Muscle of back (tissue), 11 donors: ENCODE results near the gene ADAMTSL4. TPM values are rescaled to one million over a fixed set of nuclear protein-coding genes. Genes with fewer than 3 reads are reported as not detected.
"Not testable (repeated sequence)": the region's sequence is repeated elsewhere in the genome, so short reads cannot be mapped to it uniquely, and the experiment has no call there.

Experiments
- DNase-seq, 3 donors: peaks; one replicate each; pipeline versions ENCODE4 v3.0.0 to v3.0.0-alpha.2; 2013
- polyA plus RNA-seq, 10 donors: library from polyadenylated mRNA; unstranded; fragments of 120-200 nt; gene quantifications; one replicate each; pipeline ENCODE4 v1.2.1, GENCODE V29; 2013; ENCODE audit not compliant: insufficient read length in 10 of 10

The ADAMTSL4 gene
- polyA plus RNA-seq, 10 donors = 39.3 to 80.5 (median 52.3) TPM

DNA sequence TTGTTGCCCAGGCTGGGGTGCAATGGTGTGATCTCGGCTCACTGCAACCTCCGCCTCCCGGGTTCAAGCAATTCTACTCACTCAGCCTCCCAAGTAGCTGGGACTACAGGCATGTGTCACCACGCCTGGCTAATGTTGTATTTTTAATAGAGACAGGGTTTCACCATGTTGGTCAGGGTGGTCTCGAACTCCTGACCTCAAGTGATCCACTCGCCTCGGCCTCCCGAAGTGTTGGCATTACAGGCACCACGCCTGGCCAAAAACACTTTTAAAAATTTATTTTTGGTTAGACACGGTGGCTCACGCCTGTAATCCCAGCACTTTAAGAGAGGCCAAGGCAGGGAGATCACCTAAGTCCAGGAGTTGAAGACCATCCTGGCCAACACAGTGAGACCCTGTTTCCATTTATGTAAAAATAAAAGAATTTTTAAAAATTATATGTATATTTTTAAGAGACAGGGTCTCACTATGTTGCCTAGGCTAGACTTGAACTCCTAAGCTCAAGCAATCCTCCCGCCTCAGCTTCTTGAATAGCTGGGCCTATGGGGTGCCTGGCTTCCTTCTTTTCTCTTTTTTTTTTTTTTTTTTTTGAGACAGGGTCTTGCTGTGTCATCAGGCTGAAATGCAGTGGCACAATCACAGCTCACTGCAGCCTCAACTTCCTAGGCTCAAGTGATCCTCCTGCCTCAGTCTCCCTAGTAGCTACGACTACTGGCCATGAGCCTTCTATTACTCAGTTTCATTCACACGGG, 16.2 kb downstream of the ADAMTSL4 start:
- not testable (repeated sequence) for DNase-seq

DNA sequence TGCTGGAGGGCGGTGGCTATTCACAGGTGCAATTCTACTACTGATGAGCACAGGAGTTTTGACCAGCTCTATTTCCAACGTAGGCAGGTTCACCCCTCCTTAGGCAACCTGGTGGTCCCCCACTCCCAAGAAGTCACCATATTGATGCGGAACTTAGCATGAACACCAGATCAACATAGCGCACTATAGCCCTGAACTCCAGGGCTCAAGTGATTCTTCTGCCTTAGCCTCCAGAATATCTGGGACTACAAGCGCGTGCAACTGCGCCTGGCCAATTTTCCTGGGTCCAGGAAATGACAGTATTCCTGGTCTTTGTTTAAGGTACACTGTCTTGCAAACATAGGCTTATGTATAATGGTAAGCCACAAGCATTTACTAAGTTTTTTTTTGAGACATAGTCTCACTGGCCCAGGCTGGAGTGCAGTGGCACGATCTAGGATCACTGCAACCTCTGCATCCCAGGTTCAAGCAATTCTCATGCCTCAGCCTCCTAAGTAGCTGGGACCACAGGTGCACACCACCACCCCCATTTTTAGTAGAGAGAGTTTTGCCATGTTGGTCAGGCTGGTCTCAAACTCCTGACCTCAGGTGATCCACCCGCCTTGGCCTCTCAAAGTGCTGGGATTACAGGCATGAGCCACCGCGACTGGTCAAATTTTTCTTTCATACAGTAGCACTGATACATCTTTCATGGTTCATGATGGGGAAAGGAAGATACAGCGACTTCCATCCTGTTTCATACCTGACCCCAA, 17.6 kb downstream of the ADAMTSL4 start:
- DNase-seq = peak in 1 of 3 donors; percentile 24

DNA sequence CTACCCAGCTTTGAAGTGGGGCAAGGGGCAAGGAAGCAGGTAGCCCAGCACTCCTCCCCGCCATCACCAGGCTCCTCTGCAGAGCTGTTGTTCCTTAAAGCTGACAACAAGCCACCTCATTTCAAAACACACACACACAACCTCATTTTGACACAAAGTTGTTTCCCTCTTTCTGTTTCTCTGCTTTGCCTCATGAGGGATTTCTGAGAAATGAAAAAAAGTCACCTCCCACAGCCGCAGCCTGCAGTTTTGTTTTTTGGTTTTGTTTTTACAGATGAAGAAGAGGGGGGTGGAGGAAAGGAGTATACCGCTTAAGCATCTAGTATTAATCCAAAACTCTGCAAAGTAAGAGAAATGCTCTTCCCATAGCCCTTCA, 18.1 kb downstream of the ADAMTSL4 start:
- DNase-seq = no peak

DNA sequence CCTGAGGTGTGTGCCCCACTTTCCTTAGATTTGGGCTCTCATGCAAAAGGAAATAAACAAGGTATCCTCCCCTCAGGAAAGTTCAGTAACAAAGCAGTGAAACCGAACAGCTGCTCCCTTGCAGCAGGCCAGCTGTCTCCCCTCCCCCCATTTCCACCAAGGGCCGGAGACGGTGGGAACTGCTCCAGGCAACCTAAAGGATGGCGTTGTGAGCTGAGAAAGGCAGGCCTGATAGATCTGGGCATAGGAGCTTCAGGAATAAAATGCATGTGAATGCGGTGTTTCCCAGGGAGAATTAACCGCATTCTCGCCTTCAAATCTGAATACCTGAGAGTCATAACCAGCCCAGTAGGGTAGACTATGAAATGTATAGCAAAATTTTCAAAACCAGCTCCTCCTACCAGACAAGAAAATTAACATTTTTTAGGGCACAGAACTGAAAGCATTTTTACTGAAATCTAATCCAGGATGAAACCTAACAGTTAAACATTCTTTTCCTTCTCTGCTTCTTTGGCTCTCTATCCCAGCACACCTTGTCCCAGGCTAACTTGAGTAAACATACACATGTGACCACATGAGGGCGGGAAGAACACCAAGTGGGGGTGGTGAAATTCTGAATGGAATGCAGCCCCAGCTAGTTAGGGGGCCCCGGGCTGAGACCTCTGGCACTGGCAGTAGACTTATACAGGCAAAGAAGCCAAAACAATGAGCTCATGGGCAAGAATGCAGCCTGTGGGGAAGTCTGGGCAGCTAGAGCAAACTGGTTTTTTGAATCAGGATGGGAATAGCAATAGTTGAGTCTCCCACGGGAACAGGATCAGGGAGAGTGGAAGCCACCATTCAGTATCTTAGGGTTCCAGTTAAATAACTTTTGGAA, 18.7 kb downstream of the ADAMTSL4 start:
- DNase-seq = peak; percentile 88 to 95 (median 90)

DNA sequence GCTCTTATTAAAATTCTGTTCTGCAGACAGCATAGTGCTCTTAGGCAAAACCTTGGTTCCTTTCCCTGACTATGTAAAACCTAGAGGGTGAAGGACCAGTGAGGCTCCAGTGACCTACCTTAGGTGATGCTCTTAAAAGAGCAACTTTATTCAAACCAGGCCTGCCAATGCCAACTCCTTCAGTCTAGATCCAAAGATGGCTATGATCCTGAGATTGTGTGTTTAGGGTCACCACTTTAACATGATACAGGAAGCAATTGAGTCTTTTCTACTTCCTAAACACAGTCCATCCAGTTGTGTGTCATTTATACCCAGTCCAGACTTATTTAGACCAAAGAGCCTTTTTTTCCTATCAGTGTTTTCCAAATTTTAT, 19.4 kb downstream of the ADAMTSL4 start:
- DNase-seq = no peak

DNA sequence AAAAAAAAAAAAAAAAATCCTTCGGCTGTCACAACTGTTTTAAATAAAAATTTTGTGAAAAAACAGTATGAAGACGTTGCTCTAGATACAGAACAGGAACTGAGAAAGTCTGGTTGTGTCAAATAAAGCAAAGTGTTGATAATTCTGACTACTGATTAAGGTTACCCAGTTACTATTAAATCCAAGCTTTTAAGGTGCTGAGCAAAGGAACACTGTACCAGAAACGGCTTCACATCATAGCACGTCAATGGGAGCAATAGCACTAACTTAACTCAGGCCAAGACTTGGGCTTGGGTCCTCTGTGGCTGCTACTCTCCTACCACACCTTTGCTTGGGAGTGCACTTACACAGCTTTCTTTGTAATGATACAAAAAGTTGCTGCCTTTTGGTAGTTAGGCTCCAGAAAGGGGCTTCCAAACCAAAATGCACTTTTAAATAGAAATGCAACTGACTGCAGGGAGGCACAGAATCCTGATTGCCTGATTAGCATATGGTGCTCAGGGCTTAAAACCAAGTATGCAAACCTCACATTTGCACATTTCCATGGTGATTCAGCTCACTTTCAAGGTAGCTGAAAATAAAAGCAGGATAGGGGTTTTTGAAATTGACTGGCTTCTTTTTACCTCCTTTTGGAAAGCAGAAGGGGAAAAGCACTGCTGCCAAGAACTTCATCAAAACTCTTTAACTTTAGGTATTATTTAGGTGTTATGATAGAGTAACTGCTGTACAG, 23.9 kb downstream of the ADAMTSL4 start:
- no peak for DNase-seq

DNA sequence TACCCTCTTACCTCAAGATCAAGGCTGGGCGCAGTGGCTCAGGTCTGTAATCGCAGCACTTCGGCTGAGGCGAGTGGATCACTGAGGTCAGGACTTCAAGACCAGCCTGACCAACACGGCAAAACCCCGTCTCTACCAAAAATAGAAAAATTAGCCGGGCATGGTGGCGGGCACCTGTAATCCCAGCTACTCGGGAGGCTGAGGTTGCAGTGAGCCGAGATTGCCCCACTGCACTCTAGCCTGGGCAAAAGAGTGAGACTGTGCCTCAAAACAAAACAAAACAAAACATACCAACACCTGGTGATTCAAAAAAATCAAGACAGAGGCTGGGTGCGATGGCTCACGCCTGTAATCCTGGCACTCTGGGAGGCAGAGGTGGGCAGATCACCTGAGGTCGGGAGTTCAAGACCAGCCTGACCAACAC, 24.5 kb downstream of the ADAMTSL4 start:
- not testable (repeated sequence) for DNase-seq

DNA sequence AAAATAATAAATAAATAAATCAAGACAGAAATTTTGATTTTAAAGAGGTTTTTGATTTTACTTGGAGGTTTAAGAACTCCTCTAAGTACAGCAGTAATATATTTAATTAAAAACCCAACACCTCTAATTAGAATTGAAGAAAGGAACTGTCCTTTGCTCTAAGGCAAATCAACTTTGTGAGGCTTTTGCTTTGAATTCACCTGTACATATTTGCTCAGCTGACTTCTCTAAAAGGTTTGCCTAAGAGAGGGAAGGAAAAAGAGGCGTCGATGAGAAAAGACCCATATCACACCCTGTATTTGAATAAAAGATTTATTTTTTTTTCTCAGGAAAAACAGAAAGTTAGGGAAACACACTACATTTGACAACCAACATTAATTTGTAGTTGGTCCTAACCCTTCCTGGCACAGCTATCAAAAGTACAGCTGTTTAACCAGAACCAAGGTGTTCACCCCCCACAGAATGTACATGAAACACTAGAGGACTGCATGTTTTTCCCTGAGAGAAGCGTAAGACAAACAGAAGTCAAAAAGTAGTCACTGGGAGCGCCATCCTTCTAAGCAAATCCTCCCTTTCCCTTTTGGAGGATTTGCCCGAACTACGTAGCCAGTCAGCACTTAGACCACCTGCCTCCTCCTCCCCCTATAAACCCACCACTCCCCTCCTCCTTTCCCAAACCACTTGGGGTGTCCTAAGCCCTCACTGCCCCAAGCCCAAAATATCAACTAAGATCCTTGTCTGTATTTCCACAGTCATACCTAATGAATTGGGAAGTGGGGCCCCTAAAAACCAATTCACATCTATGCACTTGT, 25.3 kb downstream of the ADAMTSL4 start:
- DNase-seq = no peak

DNA sequence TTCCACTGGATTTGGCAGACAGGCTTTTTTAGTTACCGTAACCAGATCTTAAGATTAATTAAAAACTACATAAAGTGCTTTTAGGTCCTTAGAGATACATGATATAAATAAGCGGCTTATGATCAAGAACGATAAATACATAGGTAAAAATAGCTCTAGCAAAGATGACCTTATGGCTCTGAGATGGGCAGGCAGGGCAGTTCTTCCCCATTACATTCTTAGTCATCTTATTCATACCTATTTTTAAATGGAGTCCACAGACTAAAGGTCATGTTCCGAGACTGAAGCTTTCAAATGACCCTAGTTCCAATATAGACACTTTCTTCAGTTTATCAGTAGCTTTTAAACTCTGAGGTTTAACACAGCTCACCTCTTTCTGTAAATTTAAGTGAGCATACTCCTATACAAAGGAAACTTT, 25.9 kb downstream of the ADAMTSL4 start:
- DNase-seq = no peak

DNA sequence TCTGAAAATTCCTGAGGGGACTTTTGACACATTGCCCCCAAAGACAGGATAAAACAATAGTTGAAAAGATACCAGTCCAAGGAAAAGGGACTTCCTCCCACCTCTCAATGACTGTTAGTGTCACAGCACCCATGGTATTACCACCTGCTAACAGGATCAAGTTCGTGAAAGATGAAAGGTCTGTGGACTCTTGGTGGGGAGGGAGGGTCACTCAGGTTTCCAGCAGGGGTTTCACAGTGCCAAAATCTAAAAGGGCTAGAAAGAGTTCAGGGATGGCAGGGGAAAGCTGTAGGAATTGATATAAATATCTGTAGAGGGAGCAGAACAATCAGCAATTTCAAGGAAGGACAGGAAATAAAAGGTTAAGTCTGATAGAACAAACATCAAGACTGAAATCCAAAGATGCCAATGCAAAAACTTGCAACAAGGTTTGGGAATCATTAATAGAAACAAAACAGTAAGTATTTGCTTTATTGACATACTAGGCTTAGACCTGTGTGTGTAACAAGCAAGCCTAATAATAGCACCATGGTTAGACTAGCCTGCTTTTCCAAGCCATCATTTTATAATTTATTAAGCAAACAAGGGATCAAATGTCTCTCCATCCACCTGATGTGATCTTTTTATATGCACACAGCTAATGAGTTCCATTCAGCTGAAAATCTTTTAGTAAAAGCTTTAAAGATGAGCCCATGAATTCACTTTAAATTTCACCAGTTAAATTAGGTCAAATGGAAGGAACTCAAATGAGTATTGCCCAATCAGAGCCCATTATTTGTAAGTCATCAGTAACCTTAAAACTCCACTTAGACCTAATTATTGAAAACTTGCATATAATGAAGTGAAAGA, 26.5 kb downstream of the ADAMTSL4 start:
- DNase-seq = no peak

DNA sequence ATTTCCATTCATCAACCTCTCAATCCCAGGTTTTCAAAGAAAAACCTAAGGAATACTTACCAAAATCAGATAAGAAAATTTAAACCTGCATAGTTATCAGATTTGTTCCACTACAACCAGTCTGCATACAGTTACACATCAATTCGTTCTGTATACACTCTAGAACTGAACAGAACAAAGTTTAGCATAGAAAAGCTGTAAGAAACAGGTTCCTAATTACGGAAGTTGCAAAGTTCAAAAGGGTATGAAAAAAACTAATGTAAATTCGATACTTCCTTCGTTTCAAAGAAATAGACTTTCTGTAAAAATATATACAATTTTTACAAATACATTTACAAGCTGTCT, 27.1 kb downstream of the ADAMTSL4 start:
- DNase-seq = no peak

DNA sequence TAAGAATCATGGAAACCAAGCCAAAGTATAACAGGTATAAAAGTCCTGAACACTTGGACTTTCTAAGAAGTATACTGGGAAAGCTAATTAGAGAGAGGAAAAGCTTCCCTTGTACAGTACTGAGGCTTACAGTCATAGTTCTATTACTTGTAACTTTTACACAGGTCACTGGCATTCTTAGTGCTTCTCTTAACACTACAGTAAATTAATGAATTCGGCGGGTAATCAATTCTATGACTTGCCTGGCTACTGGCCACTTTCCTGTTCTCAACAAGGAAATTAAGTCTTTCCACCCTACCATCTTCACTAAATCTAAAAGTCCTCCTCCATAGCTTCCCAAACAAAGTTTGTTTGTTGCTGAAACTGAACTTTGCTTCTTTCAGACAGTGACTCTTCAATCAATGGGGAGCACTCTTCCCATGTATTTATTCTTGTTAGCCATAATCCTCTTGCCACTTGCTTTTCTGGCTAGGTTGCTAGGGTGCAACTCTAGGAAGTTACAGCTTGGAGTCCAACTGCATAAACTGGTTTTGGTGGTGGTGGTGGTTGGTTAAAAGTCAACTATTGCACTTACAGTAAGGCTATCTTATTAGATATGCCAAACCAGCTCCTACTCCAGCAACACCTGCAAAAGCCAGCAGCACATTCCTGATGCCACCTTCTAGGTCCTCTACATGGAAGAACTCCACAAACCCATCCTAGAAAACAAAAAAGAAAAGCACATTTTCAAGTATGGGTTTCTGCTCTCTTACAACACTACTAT, 27.8 kb downstream of the ADAMTSL4 start:
- no peak for DNase-seq

DNA sequence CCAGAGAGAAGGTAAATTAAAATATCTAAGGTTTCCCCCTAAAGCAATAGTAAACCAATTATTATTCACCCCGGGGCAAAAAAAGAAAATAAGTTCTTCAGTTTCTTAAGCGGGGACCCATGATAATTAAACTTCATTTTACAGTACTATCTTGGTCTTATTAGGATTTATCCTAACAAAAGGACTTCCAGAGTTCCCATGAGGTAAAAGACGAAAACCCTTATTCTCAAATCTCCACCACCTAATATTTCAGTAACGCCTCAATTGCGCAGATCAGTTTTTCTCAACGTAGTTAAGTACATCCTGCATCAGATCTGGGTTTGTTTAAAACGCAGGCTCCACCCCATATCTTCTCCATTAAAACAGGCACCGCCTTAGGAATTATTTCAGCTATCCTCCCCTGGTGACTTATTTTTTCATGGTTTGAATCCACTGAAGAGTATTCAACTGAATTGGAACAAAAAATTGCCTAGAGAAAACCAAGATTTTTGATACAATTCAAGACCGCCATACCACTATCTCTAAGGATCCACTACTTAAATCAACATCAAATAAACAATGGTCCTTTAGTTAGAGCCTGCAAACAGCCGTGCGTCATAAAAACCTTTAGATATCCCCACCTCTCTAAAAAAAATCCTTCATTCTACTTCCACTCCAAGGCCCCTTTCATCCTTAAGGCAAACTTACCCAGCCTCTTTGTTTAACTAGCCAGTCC, 28.5 kb downstream of the ADAMTSL4 start:
- DNase-seq = peak in 1 of 3 donors; percentile 58

DNA sequence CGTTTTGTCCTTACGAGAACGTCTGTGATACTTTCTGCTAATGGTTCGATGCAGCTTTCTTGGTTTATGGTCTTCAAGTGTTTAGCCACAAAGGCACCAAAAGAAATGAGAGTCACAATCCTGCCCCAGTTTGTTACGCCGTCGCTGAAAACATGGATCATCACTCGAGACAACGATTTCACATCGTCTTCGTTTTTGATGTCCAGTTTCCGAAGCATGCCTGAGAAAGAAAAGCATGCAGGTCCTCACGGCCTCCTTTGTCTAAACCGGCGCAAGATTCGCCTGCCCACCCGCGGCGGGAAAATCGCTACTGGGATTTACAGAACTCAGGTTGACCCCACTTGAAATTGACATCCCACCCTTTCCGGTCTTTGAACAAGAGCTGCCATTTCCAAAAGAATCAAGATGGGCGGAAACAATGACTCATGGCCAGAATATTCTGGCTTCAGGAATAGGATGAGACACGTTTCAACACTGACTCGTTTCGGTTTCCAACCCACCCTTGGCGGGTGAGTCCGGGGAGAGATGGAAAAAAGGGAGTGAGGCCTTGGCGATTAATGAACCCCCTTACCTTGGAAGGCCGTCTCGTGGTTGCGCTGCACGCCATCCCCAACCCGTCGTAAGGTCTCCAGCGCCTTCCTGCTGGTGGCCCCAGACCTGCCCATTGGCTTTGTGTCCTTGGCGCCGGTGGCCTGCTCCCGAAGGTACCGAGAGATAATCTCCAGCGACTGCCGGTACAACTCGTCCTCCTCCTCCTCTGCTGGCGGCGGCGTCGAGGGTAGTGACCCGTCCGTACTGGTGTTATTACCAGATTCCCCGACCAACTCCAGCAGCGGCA, 29.3 kb downstream of the ADAMTSL4 start:
- DNase-seq = peak; percentile 89 to 95 (median 92)

DNA sequence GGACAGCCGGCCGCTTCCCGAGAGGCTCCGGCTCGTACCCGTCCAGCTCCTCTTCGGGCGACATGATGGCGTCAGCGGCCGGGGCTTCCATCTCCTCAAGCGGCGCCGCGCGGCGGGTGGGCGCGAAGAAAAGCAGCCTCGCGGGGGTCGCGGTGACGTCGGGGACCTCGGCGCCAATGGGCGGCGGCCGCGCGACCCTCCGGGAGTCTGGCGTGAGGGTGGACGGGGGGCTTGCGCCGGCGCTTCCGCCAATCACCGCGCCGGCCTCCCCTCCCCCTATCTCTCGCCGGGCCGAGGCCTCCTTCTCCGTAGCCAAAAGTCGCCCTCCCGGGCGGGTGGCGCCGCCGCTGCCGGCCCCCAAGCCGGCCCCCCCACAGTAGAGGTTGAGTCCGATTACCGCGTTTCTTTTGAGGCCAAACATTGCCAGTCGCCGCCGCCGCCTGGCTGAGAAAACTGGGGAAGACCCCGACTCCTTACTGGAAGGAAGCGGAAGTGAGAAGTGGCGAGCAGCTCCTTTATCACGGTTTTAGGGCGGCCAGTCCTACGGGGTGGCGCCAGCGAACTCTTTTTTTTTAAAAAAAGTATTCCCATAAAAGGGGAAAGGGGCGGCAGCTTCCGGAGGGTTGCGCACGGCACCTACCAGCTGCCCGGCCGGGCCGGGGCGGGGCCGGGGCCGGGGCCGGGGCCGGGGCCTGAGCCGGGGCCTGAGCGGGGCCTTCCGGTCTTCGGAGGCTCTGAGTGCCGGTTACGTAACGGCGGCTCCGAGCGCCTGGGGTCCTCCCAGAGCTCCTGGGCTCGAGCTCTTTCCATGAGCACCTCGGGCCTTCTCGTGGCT, 30.1 kb downstream of the ADAMTSL4 start, which contains the start of gene MCL1:
TSS of gene MCL1 (minus strand) at position 501 of the 835 bp plus-strand sequence. CDS start at position 421, 80 bp downstream.
- peak; percentile 95 to 97 (median 97) for DNase-seq

DNA sequence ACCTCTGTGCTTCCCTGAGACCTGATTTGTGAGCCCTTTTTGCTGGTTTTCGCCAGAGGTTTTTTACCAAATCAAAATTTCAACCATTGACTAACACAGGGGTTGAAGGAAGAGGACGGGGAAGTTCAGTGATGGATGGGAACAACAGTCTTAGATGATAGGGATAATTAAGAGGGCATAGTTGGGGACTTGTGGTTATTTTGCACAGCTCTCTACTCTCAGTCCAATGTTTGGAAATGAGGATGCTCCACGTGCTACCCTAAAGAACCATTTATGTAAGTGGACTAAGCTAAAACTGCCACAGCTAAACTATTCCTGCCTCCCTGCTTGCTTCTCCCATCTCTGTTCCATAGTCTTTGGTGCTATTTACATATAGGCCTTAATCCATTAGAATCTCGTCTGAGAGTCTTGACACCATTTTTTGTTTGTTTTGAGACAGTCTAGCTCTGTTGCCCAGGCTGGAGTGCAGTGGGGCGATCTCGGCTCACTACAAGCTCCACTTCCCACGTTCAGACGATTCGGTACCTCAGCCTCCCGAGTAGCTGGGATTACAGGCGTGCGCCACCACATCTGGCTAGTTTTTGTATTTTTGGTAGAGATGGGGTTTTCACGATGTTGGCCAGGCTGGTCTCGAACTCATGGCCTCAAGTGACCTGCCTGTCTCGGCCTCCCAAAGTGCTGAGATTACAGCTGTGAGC, 30.9 kb downstream of the ADAMTSL4 start:
- no peak for DNase-seq
